HG02610 (cell line): ENCODE results near the gene NTM.

ENCODE experiments used
- ATAC-seq: cut with Tn5 transposase; IDR thresholded peaks from one replicate; pipeline ENCODE4 v1.9.1; 2021; ENCODE audit warnings: mild to moderate bottlenecking, moderate library complexity; ENCODE audit not compliant: unreplicated experiment

NTM gene

DNA sequence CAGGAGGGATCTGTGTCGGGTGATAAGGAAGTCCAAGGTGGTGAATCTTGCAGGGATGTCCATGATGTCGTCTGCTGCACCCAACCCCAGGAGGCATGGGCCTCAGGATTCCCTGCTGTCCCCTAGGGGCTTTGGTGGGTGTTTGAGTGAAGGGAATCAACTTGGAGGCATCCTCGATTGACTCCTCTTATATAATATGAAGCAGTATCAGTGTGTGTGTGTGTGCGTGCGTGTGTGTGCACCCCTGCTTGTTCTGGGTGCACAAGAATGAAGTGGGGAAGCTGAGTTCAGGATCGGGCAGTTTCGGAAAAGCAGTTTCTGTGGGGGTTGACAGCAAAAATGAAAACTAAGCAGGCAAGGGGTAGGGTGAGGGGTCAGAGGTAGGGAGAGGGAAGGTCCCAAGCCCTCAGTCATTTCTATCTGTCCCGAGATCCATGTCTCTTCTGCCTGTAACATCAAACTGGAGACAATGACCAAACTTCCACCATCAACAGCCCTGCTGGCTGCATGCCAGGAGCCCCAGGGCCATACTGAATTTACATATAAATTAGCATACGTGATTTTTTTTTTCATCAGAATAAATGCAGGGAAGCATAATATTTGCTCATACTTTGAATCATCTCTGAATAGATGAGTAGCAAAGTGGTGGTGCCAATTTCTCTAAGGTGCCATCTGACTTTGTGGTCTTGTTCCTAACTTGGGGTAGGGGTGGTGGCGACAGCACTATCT lies 2.0 kb downstream of the NTM start:
- no peak for ATAC-seq

DNA sequence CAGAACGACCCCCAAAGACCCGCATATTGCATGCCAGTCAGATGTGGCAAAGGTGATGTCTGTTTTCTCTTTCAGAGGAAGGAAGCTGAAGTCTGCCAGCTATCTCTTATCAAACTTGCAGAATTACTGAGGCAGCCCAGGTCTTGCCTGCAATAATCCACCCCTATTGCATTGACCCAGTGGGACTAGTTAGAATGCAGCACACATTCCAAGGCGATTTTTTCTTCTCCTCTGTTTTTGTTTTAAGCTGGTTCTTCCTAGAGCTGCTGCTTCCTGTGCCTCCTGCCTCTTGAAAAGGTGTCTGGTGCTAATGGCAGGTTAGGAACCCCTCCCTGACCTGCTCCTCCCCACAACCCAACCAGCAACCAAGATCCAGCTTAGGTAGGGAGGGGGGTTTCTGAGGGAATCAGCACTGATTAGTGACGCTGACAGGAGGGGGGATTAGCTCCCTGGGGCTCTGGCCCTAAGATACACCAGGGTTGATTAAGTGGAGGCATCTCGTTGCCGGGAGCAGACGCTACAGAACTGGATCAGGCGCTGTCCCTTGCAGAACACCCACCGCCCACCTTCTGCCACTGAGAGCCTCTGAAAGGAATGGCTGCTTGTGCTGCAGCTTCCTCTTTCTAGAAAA lies 2.8 kb downstream of the NTM start:
- no peak for ATAC-seq

DNA sequence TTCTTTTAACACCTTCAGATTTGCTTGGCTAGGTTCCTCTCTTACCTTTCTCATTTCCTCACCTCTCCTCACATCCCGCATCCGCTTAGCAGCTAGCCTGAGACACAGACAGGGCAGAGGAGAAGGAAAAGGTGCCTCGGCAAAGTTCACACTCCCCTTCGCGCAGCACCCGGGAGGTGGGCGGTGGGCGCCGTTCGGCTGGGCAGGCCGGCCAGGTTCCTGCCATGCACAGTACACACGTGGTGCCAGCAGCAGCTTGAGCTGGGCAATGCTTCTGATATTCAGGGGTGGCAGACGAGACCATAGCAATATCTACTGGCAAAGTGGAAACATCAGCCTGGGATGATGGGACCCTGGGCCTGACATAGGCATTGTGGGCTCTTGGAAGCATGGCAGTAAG lies 3.3 kb downstream of the NTM start:
- no peak for ATAC-seq

DNA sequence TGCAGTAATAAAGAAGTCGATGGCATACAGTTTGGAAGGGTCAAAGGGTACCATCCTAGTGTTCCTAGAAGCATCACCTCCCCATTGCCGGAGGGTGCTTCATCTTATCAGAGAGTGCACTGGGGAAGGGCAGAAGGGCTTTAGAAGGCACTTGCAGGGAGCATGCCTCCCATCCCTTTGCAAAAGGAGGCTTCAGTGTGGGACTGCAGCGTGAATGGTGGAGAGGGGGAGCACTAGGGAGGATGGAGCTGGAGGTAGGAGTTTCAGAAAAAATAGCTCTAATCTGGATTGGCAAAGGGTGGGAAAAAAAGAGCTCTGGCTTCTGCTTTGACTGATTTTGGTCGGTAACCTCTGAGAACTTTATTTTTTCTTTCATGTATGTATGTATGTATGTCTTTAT lies 5.0 kb downstream of the NTM start:
- ATAC-seq = no peak

DNA sequence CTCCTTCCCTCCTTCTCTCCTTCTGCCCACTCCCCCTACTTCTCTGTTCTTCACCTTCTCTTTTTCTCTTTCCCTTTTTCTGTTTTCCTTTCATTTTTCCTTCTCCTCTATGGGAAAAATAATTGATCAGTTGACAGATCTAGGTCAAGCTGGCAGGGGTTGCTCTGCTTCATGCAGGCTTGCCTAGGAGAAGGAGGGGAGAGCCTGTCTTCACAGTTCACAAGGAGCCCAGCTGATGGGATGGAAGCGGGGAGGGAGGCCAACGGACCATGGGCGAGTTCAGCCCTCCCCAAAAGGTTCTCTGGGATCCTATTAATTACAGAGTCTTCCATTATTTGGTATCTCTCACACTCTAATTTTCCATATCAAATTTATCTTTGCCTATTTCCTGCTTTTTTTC lies 5.5 kb downstream of the NTM start:
- ATAC-seq = no peak

DNA sequence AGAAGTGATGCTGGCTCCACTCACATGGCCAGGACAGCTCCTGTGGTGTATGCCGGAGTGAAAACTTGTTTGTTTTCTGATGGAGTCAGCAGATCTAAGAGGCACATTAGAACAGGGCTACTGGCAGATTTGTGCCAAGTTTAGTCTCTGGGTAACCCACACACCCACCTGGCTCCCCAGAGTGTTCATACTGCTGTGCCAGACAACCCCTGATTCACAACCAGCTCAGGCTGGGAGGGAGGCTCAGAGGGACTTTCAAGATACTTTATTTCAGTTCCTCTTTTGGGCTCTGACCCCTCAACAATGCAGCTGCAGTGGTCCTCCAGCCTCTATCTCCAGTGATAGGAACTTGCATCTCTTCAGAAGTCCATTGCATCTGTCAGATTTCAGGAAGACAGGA lies 8.5 kb downstream of the NTM start:
- ATAC-seq = no peak

DNA sequence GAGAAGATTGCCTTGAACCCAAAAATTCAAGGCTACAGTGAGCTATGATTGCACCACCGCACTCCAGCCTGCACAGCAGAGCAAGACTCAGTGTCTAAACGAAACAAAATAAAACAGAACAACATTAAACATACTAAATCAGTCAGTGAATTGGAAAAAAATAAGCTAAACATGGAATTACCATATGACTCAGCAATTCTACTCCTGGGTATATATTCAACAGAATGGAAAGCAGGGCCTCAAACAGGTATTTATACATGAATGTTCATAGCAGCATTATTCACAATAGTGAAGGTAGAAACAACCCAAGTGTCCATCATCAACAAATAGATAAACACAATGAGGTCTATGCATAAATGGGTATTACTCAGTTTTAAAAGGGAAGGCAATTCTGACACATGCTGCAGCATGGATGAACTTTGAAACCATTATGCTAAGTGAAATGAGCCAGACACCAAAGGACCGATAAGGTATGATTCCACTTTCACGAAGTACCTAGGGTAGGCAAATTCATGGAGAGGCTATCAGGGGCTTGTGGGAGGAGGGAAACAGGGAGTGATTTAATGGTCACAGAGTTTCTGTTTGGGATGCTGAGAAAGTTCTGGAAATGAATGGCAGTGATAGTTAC lies 15.5 kb downstream of the NTM start:
- ATAC-seq = no peak

DNA sequence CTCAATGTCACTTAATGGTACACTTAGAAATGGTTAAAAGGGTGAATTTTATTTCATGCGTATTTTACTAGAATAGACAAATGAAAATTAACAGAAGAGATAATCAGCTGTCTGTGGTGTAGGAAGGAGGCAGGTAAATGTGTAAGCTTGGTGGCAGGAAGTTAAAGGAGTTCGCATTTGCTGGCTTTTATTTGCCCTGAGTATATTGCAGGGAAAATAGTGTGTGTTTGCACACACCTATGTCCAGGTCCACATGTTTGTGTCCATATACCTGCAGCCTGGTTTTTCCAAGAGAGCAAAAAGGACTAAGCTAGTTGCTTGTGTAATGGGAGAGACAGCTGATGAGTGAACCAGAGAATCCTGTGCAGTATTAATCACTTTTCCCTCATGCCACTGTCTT lies 16.0 kb downstream of the NTM start:
- ATAC-seq = no peak

DNA sequence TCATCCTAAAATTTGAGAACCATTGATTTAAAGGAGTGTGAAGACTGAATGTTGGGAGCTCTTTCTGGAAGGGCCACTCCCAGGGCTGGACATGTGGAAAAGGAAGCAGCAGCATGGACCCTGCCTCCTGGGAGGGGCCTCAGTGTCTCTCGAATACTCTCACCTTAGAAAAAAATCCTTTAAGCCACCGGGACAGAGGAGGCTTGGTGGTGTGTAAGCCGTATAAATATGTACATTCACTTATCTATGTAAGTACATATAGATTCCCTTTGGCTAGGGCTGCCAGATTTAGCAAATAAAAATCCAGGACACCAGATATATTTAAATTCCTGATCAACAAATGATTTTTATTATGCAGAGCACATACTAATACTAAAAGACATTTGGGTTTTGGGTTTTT lies 17.6 kb downstream of the NTM start:
- ATAC-seq = no peak

DNA sequence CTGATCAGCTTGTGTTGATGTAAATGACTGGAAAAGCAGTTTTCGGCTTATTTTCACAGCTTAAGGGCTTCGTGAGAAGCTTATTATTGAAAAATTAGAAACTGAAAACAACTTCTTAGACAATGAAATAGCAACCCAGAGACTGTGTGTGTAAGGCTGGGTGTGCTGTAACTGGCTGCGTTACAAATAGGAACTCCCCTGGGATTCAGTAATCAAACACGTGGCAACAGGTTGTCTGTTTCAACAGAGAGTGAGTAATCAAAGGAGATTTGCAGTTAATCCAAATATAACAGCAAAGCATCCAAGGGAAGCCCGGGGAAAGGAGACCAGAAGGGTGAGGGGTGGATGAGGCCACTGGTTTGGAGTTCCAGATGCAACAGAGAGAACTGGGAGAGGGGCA lies 19.2 kb downstream of the NTM start:
- ATAC-seq = no peak

DNA sequence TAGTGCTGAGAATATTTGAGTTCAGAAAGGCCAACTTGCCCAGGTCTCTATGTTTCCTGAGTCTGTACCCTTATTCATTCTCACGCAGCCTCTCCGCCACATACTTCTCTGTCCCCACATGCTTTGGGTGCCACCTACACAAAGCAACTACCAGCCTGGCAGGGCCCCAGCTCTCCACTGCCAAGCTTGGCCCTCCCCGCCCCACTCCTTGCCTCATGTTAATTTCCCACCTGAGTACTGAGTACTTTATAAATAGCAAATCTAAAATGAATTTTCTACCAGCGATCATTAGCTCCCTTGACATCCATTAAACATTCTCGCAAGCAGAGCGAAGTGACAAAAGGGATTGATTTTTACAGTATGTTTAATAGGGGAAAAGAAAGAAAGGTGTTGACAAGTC lies 20.8 kb downstream of the NTM start:
- no peak for ATAC-seq

DNA sequence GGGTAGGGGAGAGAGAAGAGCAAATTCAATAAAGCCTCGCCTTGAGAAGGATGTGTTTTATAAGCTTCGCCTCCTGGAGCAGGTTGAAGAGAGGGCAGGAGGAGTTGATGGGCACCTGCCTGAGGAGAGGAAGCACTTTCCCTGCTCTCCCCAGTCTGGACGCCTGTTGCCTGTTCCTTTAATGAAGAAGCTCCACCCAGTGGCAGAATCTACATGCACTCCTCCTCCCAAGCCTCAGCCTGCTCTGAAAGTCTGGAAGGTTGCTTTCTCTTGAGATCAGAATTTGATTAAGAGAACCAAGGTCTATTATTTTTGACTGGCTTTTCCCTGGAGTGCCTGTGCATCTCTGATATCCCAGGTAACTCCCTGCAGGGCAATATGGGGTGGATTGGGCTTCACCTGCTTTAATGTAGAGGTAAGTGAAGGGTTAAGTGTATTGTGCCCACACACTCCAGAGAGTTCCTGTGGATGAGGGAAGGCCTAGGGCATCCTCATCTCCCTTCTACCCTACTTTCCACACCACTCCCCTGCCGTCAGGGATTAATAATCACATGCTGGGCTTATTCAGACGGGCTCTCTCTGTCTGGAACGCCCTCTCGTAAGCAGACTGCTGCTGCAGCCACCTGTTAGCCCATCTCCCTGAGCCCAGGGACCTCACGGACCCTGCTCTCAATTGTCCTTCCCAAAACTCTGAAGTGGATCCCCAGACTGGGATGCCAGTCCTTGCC lies 22.3 kb downstream of the NTM start:
- no peak for ATAC-seq

DNA sequence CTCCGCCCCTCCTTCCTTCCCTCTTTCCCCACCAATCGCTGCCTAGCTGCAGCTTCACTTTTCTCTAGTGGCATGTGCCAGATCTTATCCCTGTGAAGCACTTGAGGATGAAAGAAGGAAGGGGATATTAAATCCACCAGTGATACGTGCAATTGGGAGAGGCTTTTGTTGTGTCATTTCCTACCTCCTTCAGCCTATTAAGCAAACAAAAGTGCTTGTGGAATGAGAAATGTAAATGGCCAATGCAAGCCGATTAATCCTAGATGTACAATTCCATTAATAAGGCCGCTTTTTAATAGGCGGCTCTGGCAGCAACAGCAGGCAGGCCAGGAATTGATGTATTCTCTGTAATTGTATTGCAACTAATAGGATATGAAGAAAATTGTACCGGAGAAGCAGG lies 23.3 kb downstream of the NTM start:
- no peak for ATAC-seq

DNA sequence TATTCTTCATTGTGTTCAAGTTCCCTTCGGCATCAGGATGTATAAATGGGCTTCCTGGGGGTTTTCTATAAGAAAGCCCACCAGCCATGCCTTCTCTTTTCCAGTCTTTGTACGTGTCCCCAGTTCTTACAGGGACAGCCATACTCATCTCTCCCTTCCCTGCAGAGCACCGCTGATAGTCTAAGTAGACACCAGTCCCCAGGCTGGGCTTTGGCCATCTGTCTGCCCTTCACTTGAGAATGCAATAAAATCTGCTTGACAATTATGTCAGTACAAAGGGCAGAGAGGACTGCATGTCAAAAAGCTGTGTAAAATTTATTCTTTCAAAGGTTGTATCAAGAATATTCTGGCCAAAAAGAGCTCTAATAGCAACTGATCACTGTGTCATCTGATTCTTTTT lies 27.3 kb downstream of the NTM start:
- ATAC-seq = no peak

DNA sequence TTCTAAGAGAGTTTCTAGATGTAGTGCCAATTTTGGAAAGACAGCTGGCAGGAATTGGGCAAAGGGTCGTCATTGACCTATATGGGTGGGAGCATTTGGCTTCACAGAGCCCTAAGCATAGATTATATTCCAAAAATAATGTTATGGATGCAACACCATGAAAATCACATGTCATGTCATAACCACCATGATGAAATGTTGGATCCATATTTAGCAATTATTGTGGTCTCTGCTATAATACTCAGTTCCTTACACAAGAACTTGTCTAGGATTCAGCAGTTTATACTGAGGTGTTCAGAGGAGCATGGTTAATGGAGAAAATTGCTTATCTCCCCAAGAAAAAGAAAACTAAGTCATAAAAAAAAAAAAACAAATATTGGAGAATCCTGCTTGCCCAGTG lies 31.6 kb downstream of the NTM start:
- no peak for ATAC-seq

DNA sequence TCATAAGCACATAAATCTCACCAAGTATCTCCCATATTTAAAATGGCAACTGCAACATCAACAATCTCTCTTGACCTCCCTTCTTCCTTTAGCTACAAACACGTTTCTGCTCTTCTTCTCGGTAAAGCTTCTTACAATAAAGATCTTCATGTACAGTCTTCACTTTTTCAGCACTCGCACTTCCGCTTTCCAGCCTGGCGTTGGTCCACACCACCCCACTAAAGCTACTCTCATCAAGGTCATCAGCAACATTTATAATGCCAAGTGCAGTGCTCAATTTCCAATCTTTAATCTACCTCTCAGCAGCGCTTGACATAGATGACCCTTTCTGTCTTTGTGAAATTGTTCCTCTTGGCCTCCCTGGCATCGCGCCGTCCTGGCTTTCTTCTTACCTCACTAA lies 33.6 kb downstream of the NTM start:
- ATAC-seq = no peak

DNA sequence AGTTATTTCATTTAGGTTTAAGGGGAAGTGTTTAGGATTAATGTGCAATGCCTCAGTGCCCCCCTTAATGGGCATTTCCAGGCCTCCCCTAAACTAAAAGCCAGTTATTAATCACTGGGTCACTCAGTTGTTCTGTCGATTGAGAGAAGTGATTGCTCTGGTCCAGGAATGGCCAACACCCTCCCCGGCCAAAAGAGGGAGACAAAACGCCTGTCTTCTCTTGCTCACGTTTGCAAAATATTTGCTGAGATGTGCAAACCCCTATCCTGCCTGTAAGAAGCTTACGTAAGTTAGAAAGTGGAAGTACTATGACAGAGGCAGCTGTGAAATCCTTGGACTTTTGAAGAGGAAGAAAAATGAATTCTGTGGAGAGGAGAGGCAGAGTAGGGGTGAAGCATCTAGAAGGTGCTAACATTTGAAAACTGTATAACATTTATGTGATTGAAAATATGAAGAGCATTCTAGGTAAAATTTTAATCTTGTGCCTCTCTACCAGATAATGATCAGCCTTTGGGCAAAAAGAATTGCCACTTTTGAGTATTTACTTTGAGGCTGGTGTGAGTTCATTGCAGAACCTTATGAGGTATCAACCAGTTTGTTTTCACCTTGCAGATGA lies 37.7 kb downstream of the NTM start:
- no peak for ATAC-seq

DNA sequence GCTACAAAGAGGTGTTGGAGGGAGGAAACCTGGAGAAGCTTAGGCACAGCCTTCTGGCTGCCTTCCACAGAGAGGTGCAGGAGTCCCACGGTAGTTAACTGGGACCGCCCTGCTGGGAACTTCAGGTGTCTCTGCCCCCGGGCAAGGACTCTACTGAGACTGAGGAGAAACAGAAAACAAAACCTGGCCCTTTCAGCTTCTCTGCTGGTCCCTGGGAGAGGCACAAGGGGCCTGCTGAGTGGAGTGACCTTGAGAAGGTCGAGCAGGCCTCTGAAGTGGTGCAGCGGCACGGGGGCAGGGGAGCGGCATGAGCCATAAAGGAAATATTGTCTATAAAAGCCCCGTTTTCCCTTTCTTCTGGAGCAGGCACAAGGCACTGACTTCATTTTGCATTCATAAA lies 38.9 kb downstream of the NTM start:
- no peak for ATAC-seq

DNA sequence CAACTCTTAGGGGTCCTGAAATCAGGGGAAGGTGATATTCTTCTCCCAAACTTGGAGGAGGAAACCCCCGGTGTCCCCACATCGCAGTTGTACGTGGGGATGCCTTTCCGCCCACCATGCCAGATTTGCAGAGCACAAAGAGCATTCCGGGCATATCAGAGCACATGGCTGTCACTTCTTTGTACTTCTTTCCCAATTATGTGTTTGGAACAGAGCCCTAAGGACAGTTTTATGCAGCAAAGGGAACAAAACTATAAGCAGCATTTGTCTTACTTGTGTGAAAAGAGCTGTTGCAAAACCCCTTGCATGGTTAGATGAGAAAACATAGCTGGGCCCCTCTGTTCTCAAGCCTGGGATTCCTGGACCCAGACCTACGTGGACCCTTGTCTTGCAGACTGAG lies 41.2 kb downstream of the NTM start:
- no peak for ATAC-seq

DNA sequence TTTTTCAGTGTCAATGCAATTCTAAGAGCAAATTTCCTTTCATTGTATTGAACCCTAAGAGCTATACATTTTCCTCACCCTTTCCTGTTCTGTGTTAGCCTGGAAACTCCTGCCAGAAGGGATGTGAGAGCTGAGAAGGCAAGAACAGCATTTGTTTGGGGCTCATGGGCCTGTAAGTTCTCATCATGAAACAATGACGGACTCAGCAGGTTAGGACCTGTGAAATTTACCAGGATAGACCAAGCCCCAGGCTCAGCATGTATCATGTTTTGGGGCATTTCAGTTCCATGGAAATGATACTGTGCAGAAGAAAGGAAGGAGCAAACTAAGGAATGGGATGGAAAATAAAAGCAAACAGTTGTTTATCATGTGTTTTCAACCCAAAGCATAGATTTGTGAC lies 41.6 kb downstream of the NTM start:
- no peak for ATAC-seq

DNA sequence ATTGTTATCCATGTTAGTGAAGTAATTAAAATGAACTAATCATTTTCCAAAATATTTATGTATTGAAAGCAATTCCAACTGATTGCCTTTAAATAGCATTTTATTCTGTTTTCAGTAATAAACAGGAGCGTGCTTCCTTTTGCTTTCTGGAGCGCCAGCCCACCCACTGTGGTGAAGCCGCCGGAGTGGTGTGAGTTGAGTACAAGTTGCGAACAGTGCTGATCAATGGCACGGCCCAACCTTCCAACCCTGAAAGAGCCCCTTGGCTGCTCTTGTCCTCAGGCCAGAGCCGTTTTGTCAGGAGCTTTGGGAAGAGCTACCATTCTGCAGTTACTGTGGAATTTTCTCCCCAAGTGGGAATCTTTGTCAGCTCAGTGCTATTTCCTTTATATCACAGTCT lies 42.8 kb downstream of the NTM start:
- no peak for ATAC-seq

DNA sequence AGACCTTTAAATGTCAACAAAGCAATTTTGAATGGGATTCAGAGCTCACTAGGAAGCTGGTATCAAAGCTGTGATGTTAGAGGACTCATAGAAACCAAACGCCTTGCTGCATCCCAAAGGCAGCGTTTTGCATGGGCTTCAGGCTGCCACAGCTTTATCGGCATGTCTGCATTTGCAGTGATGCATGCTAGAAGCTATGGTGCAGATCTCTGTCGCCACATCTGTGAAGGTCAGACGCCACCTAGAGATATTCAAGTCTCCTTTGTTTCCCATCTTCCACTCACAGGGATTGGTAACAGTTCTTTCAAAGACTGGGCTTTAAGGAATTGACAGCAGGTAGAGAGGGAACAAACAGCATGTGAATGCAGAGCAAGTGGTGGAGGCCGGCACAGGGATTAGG lies 47.8 kb downstream of the NTM start:
- no peak for ATAC-seq
